ENCODE measurements around the gene FAM47A. TPM values are rescaled to one million over a fixed set of nuclear protein-coding genes. Genes with fewer than 3 reads are reported as not detected.

The FAM47A gene
- total RNA-seq, 1 donor from 2014 or later, result not detected

DNA sequence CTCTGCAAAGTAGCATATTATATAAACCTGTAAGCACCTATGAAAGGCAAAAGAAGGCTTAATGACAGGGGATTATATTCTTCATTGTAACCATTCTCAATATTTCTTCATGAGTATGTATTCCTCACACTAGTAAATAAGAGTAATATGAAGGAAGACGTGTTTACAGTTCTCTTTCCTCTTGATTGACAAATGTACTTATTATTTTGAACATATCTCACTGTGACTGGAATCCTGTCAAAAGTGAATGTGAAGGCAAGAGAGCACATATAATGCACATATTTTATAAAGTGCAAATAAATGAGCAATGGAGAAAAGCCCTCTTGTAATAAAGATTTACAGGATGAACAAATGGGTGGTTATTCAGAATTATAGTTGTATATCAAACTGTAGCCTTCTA, 19.7 kb downstream of the FAM47A start:
- no peaks in the 10 kb centered on the region for H3K4me1 Mint-ChIP-seq (ENCODE audit: low read depth, unreplicated experiment)
- no peaks in the 10 kb centered on the region for H3K9me3 Mint-ChIP-seq (ENCODE audit: unreplicated experiment)
- Histone ChIP-seq H3K9ac (ENCODE audit: low read length) (no peak overlapping the region), H3K4me2 (ENCODE audit: low read length) (no peak overlapping the region), H4K20me1 (ENCODE audit: insufficient read depth, low read length) (no peaks in the 10 kb centered on the region), H3K27me3 (ENCODE audit: insufficient read depth, low read length) (no peaks in the 10 kb centered on the region), H3K4me3 (ENCODE audit: insufficient read depth, low read depth, low read length) (no peak overlapping the region), H2AFZ (ENCODE audit: low read depth, low read length) (no peak overlapping the region), H3K9me3 (ENCODE audit: insufficient read depth, low read depth, low read length) (no peaks in the 10 kb centered on the region), H3K4me1 (ENCODE audit: insufficient read depth, low read length) (no peaks in the 10 kb centered on the region), H3K27ac (ENCODE audit: low read depth, low read length) (no peak overlapping the region), H3K79me2 (ENCODE audit: insufficient read depth, low read length) (no peaks in the 10 kb centered on the region), H3K36me3 (ENCODE audit: insufficient read depth, low read length) (no peaks in the 10 kb centered on the region)
- no peak overlapping the region for H3K4me3 Mint-ChIP-seq (ENCODE audit: unreplicated experiment)
- DNase-seq (ENCODE audit: low read depth) (no peak), FAIRE-seq (peak; percentile 78)
- no peaks in the 10 kb centered on the region for H3K36me3 Mint-ChIP-seq (ENCODE audit: low read depth, unreplicated experiment)
- no peaks in the 10 kb centered on the region for H3K27me3 Mint-ChIP-seq (ENCODE audit: low read depth, unreplicated experiment)
- H3K27ac Mint-ChIP-seq (ENCODE audit: unreplicated experiment), result no peak overlapping the region
- no peak for TF ChIP-seq EZH2 (IDR thresholded peaks at IDR 0.05; ENCODE audit: insufficient read depth, low read length)
- TF ChIP-seq, protein P1, sequence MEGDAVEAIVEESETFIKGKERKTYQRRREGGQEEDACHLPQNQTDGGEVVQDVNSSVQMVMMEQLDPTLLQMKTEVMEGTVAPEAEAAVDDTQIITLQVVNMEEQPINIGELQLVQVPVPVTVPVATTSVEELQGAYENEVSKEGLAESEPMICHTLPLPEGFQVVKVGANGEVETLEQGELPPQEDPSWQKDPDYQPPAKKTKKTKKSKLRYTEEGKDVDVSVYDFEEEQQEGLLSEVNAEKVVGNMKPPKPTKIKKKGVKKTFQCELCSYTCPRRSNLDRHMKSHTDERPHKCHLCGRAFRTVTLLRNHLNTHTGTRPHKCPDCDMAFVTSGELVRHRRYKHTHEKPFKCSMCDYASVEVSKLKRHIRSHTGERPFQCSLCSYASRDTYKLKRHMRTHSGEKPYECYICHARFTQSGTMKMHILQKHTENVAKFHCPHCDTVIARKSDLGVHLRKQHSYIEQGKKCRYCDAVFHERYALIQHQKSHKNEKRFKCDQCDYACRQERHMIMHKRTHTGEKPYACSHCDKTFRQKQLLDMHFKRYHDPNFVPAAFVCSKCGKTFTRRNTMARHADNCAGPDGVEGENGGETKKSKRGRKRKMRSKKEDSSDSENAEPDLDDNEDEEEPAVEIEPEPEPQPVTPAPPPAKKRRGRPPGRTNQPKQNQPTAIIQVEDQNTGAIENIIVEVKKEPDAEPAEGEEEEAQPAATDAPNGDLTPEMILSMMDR (IDR thresholded peaks at IDR 0.05; ENCODE audit: insufficient read depth, low read depth, low read length), result no peak

Data from astrocyte (in vitro differentiated cells and primary cell).